D721Med (cell line): ENCODE data around the gene MCM6.

Experiments used
- DNase-seq: peaks from one replicate; pipeline ENCODE4 v3.0.0; 2011; ENCODE audit warnings: low spot score; ENCODE audit not compliant: insufficient read length
- FAIRE-seq: peaks from 2 replicates; lab custom pipeline; 2011; peaks lifted over from hg19 to GRCh38; lab: Jason Lieb, UNC
- TF ChIP-seq, protein P1 (sequence below): IDR thresholded peaks from 2 replicates; pipeline ENCODE4 v1.5.1; 2012; ENCODE audit warnings: mild to moderate bottlenecking, control low read depth; ENCODE audit not compliant: insufficient read depth; ENCODE audit errors: missing control alignments

The MCM6 gene

DNA sequence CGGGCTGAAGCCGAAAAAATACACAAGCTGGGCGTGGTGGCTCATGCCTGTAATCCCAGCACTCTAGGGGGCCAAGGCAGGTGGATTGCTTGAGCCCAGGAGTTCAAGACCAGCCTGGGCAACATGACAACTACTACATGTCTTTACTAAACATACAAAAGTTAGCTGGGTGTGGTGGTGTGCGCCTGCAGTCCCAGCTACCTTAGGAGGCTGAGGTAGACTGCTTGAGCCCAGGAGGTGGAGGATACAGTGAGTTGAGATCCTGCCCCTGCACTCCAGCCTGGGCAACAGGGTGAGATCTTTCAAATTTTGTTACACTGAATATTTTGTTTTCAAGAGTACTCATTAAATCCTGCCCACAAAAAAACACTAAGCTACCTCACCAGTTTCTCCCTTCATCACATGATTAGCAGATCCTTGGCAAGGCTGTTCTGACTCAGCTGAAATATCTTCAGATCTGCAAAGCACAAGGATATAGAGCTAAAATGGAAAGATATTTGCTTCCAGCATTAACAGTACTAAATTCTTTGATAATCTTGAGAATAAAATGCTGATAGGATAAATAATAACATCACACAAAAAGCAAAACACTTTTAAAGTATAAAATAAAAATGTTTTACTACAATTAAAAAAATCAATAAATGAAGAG, 28.2 kb upstream of the MCM6 start:
- FAIRE-seq (no peak), DNase-seq (no peak)
- TF ChIP-seq, protein P1, sequence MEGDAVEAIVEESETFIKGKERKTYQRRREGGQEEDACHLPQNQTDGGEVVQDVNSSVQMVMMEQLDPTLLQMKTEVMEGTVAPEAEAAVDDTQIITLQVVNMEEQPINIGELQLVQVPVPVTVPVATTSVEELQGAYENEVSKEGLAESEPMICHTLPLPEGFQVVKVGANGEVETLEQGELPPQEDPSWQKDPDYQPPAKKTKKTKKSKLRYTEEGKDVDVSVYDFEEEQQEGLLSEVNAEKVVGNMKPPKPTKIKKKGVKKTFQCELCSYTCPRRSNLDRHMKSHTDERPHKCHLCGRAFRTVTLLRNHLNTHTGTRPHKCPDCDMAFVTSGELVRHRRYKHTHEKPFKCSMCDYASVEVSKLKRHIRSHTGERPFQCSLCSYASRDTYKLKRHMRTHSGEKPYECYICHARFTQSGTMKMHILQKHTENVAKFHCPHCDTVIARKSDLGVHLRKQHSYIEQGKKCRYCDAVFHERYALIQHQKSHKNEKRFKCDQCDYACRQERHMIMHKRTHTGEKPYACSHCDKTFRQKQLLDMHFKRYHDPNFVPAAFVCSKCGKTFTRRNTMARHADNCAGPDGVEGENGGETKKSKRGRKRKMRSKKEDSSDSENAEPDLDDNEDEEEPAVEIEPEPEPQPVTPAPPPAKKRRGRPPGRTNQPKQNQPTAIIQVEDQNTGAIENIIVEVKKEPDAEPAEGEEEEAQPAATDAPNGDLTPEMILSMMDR, result no peak

GRCh38 chr2:135903650-135904049, 27.4 kb upstream of the MCM6 start:
- no peak for FAIRE-seq
- TF ChIP-seq, protein P1, result no peak
- no peak for DNase-seq

DNA sequence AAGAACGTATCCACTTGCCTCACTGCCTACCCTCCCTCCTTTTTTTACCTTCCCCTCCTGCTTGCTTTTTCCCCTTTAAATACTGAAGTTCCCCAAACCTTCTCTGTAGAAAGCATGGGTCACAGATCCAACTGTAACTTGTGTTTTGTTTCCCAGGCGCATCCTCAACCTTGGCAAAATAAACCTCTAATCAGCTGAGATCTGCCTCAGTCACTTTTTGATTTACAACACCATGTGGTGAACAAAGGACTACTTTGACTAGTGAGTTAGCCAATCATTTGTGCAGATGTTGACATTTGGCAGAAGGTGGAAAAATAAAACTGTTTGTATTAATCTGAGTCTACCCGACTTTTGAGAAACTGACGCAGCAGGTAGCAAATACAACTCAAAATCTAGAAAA, 23.3 kb upstream of the MCM6 start:
- DNase-seq (no peak), FAIRE-seq (no peak)
- TF ChIP-seq, protein P1, result no peak

DNA sequence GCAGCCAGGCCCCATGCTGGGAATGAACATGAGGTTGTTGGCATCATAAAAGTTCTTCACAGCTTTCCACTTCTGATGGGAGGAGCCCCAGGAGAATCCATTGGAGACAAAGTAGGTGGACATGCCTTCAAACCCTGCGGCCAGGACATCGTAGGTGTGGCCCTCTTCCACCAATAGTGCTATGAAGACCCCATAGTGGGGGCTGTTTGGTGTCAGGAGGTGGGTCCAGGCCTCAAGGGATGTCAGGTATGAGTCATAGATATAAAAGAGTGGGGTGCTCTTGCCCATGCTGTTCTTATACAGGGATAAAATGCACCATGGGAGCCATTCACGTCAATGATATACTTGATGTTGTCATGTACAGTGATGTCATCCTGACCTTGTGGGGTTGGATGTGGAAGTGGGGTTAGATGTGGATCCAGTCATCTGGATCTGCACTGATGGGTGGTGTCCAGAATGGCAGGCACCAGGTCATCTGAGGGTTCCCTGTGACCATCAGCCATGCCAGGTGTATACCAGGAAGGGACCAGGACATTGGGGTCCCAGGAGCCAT, 22.1 kb upstream of the MCM6 start:
- TF ChIP-seq, protein P1, result no peak
- no peak for DNase-seq
- FAIRE-seq, result no peak

DNA sequence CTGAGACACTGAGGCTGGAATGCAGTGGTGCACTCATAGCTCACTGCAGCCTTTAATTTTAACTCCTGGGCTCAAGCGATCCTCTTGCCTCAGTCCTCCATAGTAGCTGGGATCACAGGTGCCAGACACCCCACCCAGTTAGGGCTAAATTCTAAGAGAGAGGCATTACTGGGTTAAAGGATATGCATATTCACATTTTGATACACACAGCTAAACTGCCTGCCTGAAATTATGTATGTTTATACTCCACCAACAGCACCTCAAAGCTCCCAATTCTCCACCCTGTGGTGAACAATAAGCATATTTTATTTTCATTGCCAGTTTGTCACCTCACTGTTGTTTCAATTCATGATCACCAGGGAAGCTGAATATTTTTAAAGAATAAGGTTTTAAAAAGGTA, 18.7 kb upstream of the MCM6 start:
- FAIRE-seq (no peak), DNase-seq (no peak)
- TF ChIP-seq, protein P1, result no peak

DNA sequence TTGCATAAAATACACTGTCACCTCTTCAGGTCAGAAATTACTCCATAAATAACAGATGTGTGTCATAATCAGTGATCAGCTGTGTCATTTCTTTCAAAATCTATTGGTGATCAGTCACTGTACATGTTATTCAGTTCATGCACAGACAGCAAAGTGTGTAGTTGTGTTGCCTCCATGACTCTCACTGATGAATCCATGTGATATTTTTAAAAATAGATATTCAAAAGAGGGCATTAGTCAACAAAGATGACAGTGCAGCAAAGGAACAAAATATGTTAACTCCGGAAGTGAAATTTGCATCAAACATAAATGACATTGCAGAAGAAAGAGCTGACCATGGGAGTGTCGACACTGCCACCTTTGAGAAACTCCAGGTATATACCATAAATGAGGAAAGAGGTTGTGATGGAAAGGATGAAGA, 17.1 kb upstream of the MCM6 start:
- TF ChIP-seq, protein P1, result no peak
- FAIRE-seq (no peak), DNase-seq (no peak)

- FAIRE-seq, result no peak
- DNase-seq, result no peak
Measured at GRCh38 chr2:135890835-135891234, 14.6 kb upstream of the MCM6 start.

More at GRCh38 chr2:135890835-135891234, 14.6 kb upstream of the MCM6 start:
- TF ChIP-seq, protein P1, result no peak
